ENCODE results near the gene STUM. TPM values are rescaled to one million over a fixed set of nuclear protein-coding genes. Genes with fewer than 3 reads are reported as not detected.
"Not testable (repeated sequence)": the region's sequence is repeated elsewhere in the genome, so short reads cannot be mapped to it uniquely, and the experiment has no call there.

The STUM gene
- total and polyA plus RNA-seq, 12 donors, result 0.13 to 0.44 (median 0.24) TPM; not detected in 1

GRCh38 chr1:226637147-226637935 lies 88.8 kb downstream of the STUM start:
- H3K27me3 ChIP-seq, result no peaks in the 10 kb centered on the region
- TF ChIP-seq POLR2A (IDR thresholded peaks at IDR 0.05) (no peak), CTCF (IDR thresholded peaks at IDR 0.05) (peak in 1 of 6 experiments; percentile 19)
- WGBS, 4 donors, result 75 to 89% (median 83%) methylated on average over 20 to 29 of the region's 29 CpGs
- H3K4me1 ChIP-seq (replicated peaks in 1 of 2), result no peaks in the 10 kb centered on the region
- no peak overlapping the region for H3K27ac ChIP-seq
- H3K36me3 ChIP-seq (replicated peaks in 1 of 2), result no peaks in the 10 kb centered on the region
- no peak overlapping the region for H3K4me3 ChIP-seq
- no peaks in the 10 kb centered on the region for H3K9me3 ChIP-seq (replicated peaks in 1 of 3)
- DNase-seq, result peak in 1 of 7 donors; percentile 10
- intact Hi-C loops (cut with DNase I), result loop anchor here in 1 of 2 donors (10.0 kb wide), 1 partner anchor 807 kb away; no protein-coding TSS in a partner anchor

- H3K4me3 ChIP-seq, result no peak overlapping the region
- DNase-seq, result peak in 1 of 7 donors; percentile 9
- TF ChIP-seq POLR2A (IDR thresholded peaks at IDR 0.05), result no peak
- TF ChIP-seq CTCF (IDR thresholded peaks at IDR 0.05), result no peak
- no peaks in the 10 kb centered on the region for H3K36me3 ChIP-seq (replicated peaks in 1 of 2)
- H3K9me3 ChIP-seq (replicated peaks in 1 of 3), result no peaks in the 10 kb centered on the region
- WGBS, 4 donors, result 70 to 82% (median 75%) methylated on average over 2 to 10 of the region's 10 CpGs
- H3K27ac ChIP-seq, result no peak overlapping the region
- intact Hi-C loops (cut with DNase I), result loop anchor here in 1 of 2 donors (10.0 kb wide), 1 partner anchor 807 kb away; no protein-coding TSS in a partner anchor
- no peaks in the 10 kb centered on the region for H3K27me3 ChIP-seq
- H3K4me1 ChIP-seq (replicated peaks in 1 of 2), result no peaks in the 10 kb centered on the region
These were observed 89.5 kb downstream of the STUM start for GRCh38 chr1:226638001-226638601.

- H3K36me3 ChIP-seq (replicated peaks in 1 of 2), result no peaks in the 10 kb centered on the region
These were observed 90.0 kb downstream of the STUM start for GRCh38 chr1:226638608-226639007.

GRCh38 chr1:226639206-226639605 lies 90.6 kb downstream of the STUM start:
- intact Hi-C loops (cut with DNase I), result loop anchor here in 1 of 2 donors (10.0 kb wide), 1 partner anchor 806 kb away; no protein-coding TSS in a partner anchor
- 90 to 97% (median 92%) methylated on average over 6 to 8 of the region's 8 CpGs for WGBS, 4 donors
- H3K4me1 ChIP-seq (replicated peaks in 1 of 2), result not testable (repeated sequence)

More at GRCh38 chr1:226638608-226639007, 90.0 kb downstream of the STUM start:
- intact Hi-C loops (cut with DNase I), result loop anchor here in 1 of 2 donors (10.0 kb wide), 1 partner anchor 806 kb away; no protein-coding TSS in a partner anchor
- no peak for TF ChIP-seq POLR2A (IDR thresholded peaks at IDR 0.05)
- no peak for TF ChIP-seq CTCF (IDR thresholded peaks at IDR 0.05)
- Histone ChIP-seq H3K27ac (no peak overlapping the region), H3K4me3 (no peak overlapping the region), H3K27me3 (no peaks in the 10 kb centered on the region), H3K4me1 (replicated peaks in 1 of 2) (no peaks in the 10 kb centered on the region), H3K9me3 (replicated peaks in 1 of 3) (no peaks in the 10 kb centered on the region)
- no peak for DNase-seq
- 78 to 97% (median 88%) methylated on average over 11 to 16 of the region's 16 CpGs for WGBS, 4 donors

More at GRCh38 chr1:226639206-226639605, 90.6 kb downstream of the STUM start:
- not testable (repeated sequence) for H3K36me3 ChIP-seq (replicated peaks in 1 of 2); H3K27ac ChIP-seq; H3K4me3 ChIP-seq; H3K9me3 ChIP-seq (replicated peaks in 1 of 3); H3K27me3 ChIP-seq
- DNase-seq, result peak in 1 of 7 donors; percentile 3

Measured in adrenal gland (tissue), 12 donors.